ENCODE measurements around the gene NFASC. TPM values are rescaled to one million over a fixed set of nuclear protein-coding genes. Genes with fewer than 3 reads are reported as not detected.

Gene NFASC
- total RNA-seq, 1 experiment from 2014 or later, result 20.1 TPM

DNA sequence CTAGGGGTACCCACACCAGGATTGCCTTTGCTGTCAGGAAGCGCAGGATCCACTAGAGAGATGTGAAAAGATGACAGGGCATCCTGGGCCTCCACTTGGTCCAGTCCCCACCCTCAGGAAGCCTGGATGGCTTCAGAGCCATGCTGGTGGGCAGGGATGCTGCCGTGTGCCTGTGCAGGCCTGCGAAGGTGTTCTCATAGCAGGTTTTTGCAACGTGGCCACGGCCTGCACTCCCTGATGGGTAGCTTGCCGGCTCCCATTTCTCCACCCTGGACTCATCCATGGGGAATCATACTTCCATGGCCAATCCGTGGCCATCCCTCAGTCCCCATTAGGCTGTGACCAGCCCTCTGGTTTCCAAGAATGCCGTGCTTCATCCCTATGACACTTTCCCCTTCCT, 138.2 kb downstream of the NFASC start:
- H3K36me3 Mint-ChIP-seq, result no peaks in the 10 kb centered on the region
- no peak for DNase-seq (ENCODE audit: low spot score)
- no peaks in the 10 kb centered on the region for H3K9me3 Mint-ChIP-seq
- peaks cover 25% of the 10 kb centered on the region for H3K4me1 Mint-ChIP-seq
- no peak for TF ChIP-seq FOXJ3 (CRISPR knock-in tag; IDR thresholded peaks at IDR 0.05; ENCODE audit: borderline replicate concordance)
- TF ChIP-seq, protein P1, sequence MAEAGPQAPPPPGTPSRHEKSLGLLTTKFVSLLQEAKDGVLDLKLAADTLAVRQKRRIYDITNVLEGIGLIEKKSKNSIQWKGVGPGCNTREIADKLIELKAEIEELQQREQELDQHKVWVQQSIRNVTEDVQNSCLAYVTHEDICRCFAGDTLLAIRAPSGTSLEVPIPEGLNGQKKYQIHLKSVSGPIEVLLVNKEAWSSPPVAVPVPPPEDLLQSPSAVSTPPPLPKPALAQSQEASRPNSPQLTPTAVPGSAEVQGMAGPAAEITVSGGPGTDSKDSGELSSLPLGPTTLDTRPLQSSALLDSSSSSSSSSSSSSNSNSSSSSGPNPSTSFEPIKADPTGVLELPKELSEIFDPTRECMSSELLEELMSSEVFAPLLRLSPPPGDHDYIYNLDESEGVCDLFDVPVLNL (CRISPR knock-in tag; IDR thresholded peaks at IDR 0.05; ENCODE audit: borderline replicate concordance, low read depth), result no peak
- TF ChIP-seq CDX4 (CRISPR knock-in tag; IDR thresholded peaks at IDR 0.05; ENCODE audit: borderline replicate concordance), result no peak
- TF ChIP-seq, protein P2, sequence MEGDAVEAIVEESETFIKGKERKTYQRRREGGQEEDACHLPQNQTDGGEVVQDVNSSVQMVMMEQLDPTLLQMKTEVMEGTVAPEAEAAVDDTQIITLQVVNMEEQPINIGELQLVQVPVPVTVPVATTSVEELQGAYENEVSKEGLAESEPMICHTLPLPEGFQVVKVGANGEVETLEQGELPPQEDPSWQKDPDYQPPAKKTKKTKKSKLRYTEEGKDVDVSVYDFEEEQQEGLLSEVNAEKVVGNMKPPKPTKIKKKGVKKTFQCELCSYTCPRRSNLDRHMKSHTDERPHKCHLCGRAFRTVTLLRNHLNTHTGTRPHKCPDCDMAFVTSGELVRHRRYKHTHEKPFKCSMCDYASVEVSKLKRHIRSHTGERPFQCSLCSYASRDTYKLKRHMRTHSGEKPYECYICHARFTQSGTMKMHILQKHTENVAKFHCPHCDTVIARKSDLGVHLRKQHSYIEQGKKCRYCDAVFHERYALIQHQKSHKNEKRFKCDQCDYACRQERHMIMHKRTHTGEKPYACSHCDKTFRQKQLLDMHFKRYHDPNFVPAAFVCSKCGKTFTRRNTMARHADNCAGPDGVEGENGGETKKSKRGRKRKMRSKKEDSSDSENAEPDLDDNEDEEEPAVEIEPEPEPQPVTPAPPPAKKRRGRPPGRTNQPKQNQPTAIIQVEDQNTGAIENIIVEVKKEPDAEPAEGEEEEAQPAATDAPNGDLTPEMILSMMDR (IDR thresholded peaks at IDR 0.05), result no peak
- TF ChIP-seq ZNF317 (CRISPR knock-in tag; IDR thresholded peaks at IDR 0.05; ENCODE audit: borderline replicate concordance, low read depth), result no peak
- TF ChIP-seq TCF7 (CRISPR knock-in tag; IDR thresholded peaks at IDR 0.05; ENCODE audit: low read depth), result no peak
- TF ChIP-seq MXD4 (CRISPR knock-in tag; IDR thresholded peaks at IDR 0.05; ENCODE audit: borderline replicate concordance), result no peak
- TF ChIP-seq, protein P3, sequence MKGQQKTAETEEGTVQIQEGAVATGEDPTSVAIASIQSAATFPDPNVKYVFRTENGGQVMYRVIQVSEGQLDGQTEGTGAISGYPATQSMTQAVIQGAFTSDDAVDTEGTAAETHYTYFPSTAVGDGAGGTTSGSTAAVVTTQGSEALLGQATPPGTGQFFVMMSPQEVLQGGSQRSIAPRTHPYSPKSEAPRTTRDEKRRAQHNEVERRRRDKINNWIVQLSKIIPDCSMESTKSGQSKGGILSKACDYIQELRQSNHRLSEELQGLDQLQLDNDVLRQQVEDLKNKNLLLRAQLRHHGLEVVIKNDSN (CRISPR knock-in tag; IDR thresholded peaks at IDR 0.05), result no peak
- TF ChIP-seq OVOL2 (CRISPR knock-in tag; IDR thresholded peaks at IDR 0.05; ENCODE audit: borderline replicate concordance), result no peak
- TF ChIP-seq NFATC4 (CRISPR knock-in tag; IDR thresholded peaks at IDR 0.05), result no peak
- TF ChIP-seq RELA (CRISPR knock-in tag; IDR thresholded peaks at IDR 0.05; ENCODE audit: borderline replicate concordance), result no peak
- peaks cover 32% of the 10 kb centered on the region for H3K27me3 Mint-ChIP-seq (ENCODE audit: low read depth)
- ATAC-seq, result no peak
- ChIA-PET POLR2A (no interaction called here), CTCF (no interaction called here)
- H3K4me3 Mint-ChIP-seq, result no peak overlapping the region
- no peak overlapping the region for H3K27ac Mint-ChIP-seq

- Mint-ChIP-seq H3K27ac (no peak overlapping the region), H3K4me1 (peaks cover 32% of the 10 kb centered on the region), H3K27me3 (ENCODE audit: low read depth) (peaks cover 25% of the 10 kb centered on the region), H3K9me3 (no peaks in the 10 kb centered on the region), H3K36me3 (no peaks in the 10 kb centered on the region), H3K4me3 (no peak overlapping the region)
- ChIA-PET POLR2A (no interaction called here), CTCF (no interaction called here)
- ATAC-seq (no peak), DNase-seq (ENCODE audit: low spot score) (no peak)
- TF ChIP-seq, protein P1 (CRISPR knock-in tag; IDR thresholded peaks at IDR 0.05; ENCODE audit: borderline replicate concordance, low read depth), result no peak
- TF ChIP-seq, protein P4, sequence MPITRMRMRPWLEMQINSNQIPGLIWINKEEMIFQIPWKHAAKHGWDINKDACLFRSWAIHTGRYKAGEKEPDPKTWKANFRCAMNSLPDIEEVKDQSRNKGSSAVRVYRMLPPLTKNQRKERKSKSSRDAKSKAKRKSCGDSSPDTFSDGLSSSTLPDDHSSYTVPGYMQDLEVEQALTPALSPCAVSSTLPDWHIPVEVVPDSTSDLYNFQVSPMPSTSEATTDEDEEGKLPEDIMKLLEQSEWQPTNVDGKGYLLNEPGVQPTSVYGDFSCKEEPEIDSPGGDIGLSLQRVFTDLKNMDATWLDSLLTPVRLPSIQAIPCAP (CRISPR knock-in tag; IDR thresholded peaks at IDR 0.05), result no peak
- TF ChIP-seq, protein P5, sequence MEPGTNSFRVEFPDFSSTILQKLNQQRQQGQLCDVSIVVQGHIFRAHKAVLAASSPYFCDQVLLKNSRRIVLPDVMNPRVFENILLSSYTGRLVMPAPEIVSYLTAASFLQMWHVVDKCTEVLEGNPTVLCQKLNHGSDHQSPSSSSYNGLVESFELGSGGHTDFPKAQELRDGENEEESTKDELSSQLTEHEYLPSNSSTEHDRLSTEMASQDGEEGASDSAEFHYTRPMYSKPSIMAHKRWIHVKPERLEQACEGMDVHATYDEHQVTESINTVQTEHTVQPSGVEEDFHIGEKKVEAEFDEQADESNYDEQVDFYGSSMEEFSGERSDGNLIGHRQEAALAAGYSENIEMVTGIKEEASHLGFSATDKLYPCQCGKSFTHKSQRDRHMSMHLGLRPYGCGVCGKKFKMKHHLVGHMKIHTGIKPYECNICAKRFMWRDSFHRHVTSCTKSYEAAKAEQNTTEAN (CRISPR knock-in tag; IDR thresholded peaks at IDR 0.05), result no peak
- TF ChIP-seq, protein P6, sequence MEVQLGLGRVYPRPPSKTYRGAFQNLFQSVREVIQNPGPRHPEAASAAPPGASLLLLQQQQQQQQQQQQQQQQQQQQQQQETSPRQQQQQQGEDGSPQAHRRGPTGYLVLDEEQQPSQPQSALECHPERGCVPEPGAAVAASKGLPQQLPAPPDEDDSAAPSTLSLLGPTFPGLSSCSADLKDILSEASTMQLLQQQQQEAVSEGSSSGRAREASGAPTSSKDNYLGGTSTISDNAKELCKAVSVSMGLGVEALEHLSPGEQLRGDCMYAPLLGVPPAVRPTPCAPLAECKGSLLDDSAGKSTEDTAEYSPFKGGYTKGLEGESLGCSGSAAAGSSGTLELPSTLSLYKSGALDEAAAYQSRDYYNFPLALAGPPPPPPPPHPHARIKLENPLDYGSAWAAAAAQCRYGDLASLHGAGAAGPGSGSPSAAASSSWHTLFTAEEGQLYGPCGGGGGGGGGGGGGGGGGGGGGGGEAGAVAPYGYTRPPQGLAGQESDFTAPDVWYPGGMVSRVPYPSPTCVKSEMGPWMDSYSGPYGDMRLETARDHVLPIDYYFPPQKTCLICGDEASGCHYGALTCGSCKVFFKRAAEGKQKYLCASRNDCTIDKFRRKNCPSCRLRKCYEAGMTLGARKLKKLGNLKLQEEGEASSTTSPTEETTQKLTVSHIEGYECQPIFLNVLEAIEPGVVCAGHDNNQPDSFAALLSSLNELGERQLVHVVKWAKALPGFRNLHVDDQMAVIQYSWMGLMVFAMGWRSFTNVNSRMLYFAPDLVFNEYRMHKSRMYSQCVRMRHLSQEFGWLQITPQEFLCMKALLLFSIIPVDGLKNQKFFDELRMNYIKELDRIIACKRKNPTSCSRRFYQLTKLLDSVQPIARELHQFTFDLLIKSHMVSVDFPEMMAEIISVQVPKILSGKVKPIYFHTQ (CRISPR knock-in tag; IDR thresholded peaks at IDR 0.05), result no peak
- TF ChIP-seq SMAD3 (CRISPR knock-in tag; IDR thresholded peaks at IDR 0.05; ENCODE audit: borderline replicate concordance), result no peak
- TF ChIP-seq ZNF416 (CRISPR knock-in tag; IDR thresholded peaks at IDR 0.05), result no peak
- TF ChIP-seq ESRRA (CRISPR knock-in tag; IDR thresholded peaks at IDR 0.05; ENCODE audit: borderline replicate concordance), result no peak
- TF ChIP-seq PRRX2 (CRISPR knock-in tag; IDR thresholded peaks at IDR 0.05), result no peak
- TF ChIP-seq, protein P7, sequence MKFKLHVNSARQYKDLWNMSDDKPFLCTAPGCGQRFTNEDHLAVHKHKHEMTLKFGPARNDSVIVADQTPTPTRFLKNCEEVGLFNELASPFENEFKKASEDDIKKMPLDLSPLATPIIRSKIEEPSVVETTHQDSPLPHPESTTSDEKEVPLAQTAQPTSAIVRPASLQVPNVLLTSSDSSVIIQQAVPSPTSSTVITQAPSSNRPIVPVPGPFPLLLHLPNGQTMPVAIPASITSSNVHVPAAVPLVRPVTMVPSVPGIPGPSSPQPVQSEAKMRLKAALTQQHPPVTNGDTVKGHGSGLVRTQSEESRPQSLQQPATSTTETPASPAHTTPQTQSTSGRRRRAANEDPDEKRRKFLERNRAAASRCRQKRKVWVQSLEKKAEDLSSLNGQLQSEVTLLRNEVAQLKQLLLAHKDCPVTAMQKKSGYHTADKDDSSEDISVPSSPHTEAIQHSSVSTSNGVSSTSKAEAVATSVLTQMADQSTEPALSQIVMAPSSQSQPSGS (CRISPR knock-in tag; IDR thresholded peaks at IDR 0.05; ENCODE audit: borderline replicate concordance, low read depth), result no peak
- TF ChIP-seq, protein P3 (CRISPR knock-in tag; IDR thresholded peaks at IDR 0.05), result no peak
- no peak for TF ChIP-seq FOXJ3 (CRISPR knock-in tag; IDR thresholded peaks at IDR 0.05; ENCODE audit: borderline replicate concordance)
- TF ChIP-seq E2F1 (CRISPR knock-in tag; IDR thresholded peaks at IDR 0.05), result no peak
Measured at GRCh38 chr1:205009670-205010069, 139.0 kb downstream of the NFASC start.

Measured in WTC11 (cell line).